ENCODE results near the gene ZCCHC7. TPM values are rescaled to one million over a fixed set of nuclear protein-coding genes. Genes with fewer than 3 reads are reported as not detected.

ZCCHC7 gene
- total RNA-seq, 2 experiments from 2014 or later, result 76.4 to 108 TPM

- POLR2A ChIA-PET, result interaction anchor here (0.7 to 1.5 kb wide), 6 partner anchors 8 to 84 kb away, joined by 3 to 6 read pairs (median 4); partner anchors contain the start of gene ZCCHC7
- BruUV-seq (replicated peaks), result TSS peak; percentile 3
- Histone ChIP-seq H3K4me2 (ENCODE audit: low read length) (peak overlapping the region; percentile 25; the same call in 1 of the 2 replicates), H3K27ac (ENCODE audit: low read depth, low read length, poor library complexity, severe bottlenecking) (no peak overlapping the region), H2AFZ (ENCODE audit: low read length) (no peak overlapping the region), H4K20me1 (ENCODE audit: insufficient read depth, low read length) (peaks cover 21% of the 10 kb centered on the region; the same call in 1 of the 2 replicates), H3K4me3 (ENCODE audit: low read depth, low read length, poor library complexity, severe bottlenecking) (no peak overlapping the region), H3K9me2 (ENCODE audit: insufficient read depth, low read length) (no peaks in the 10 kb centered on the region), H3K36me3 (ENCODE audit: insufficient read depth, low read length) (peaks cover 89% of the 10 kb centered on the region), H3K79me2 (ENCODE audit: insufficient read depth, low read depth, low read length) (peaks cover 96% of the 10 kb centered on the region), H3K9me3 (ENCODE audit: low read length) (no peaks in the 10 kb centered on the region), H3K4me1 (ENCODE audit: insufficient read depth, low read length, poor library complexity, severe bottlenecking) (peaks cover 50% of the 10 kb centered on the region)
- TF ChIP-seq CTCF (conservative IDR thresholded peaks at IDR 0.05; ENCODE audit: low read length) (no peak), EZH2phosphoT487 (IDR thresholded peaks at IDR 0.05; ENCODE audit: borderline replicate concordance, low read depth, low read length) (no peak)
- CTCF ChIA-PET (ENCODE audit: unreplicated experiment), result no interaction called here
- intact Hi-C loops (cut with micrococcal nuclease; ENCODE audit: unreplicated experiment), result no loop called here
- DNase-seq (ENCODE audit: low spot score), result no peak
Observed at GRCh38 chr9:37128051-37128450, 7.7 kb downstream of the ZCCHC7 start.

- no peak overlapping the region for H2AFZ ChIP-seq (ENCODE audit: low read length)
- H3K4me3 ChIP-seq (ENCODE audit: low read depth, low read length, poor library complexity, severe bottlenecking), result no peak overlapping the region
- H3K9me2 ChIP-seq (ENCODE audit: insufficient read depth, low read length), result no peaks in the 10 kb centered on the region
- ChIA-PET POLR2A (interaction anchor here (0.6 to 0.7 kb wide), 2 partner anchors 57 to 76 kb away, joined by 3 read pairs; no protein-coding TSS in a partner anchor), CTCF (ENCODE audit: unreplicated experiment) (interaction anchor here (1.2 kb wide), 1 partner anchor 14 kb away, joined by 4 read pairs; no protein-coding TSS in a partner anchor)
- H3K79me2 ChIP-seq (ENCODE audit: insufficient read depth, low read depth, low read length), result peaks cover 95% of the 10 kb centered on the region
- no peak overlapping the region for H3K27ac ChIP-seq (ENCODE audit: low read depth, low read length, poor library complexity, severe bottlenecking)
- DNase-seq (ENCODE audit: low spot score), result no peak
- H4K20me1 ChIP-seq (ENCODE audit: insufficient read depth, low read length), result no peaks in the 10 kb centered on the region; the same call in 1 of the 2 replicates
- H3K36me3 ChIP-seq (ENCODE audit: insufficient read depth, low read length), result peaks cover 83% of the 10 kb centered on the region
- H3K4me2 ChIP-seq (ENCODE audit: low read length), result no peak overlapping the region
- H3K9me3 ChIP-seq (ENCODE audit: low read length), result no peaks in the 10 kb centered on the region
- TF ChIP-seq CTCF (conservative IDR thresholded peaks at IDR 0.05; ENCODE audit: low read length) (no peak), EZH2phosphoT487 (IDR thresholded peaks at IDR 0.05; ENCODE audit: borderline replicate concordance, low read depth, low read length) (no peak)
- BruUV-seq (replicated peaks), result no TSS peak
- H3K4me1 ChIP-seq (ENCODE audit: insufficient read depth, low read length, poor library complexity, severe bottlenecking), result peaks cover 29% of the 10 kb centered on the region
- intact Hi-C loops (cut with micrococcal nuclease; ENCODE audit: unreplicated experiment), result no loop called here
Observed at GRCh38 chr9:37134166-37134565, 13.8 kb downstream of the ZCCHC7 start.

GRCh38 chr9:37141015-37141414, 20.6 kb downstream of the ZCCHC7 start:
- DNase-seq (ENCODE audit: low spot score), result peak; percentile 62
- Histone ChIP-seq H3K36me3 (ENCODE audit: insufficient read depth, low read length) (peaks cover 31% of the 10 kb centered on the region), H2AFZ (ENCODE audit: low read length) (no peak overlapping the region), H3K79me2 (ENCODE audit: insufficient read depth, low read depth, low read length) (peaks cover 100% of the 10 kb centered on the region), H4K20me1 (ENCODE audit: insufficient read depth, low read length) (no peaks in the 10 kb centered on the region), H3K4me3 (ENCODE audit: low read depth, low read length, poor library complexity, severe bottlenecking) (peak overlapping the region; percentile 61), H3K9me3 (ENCODE audit: low read length) (no peaks in the 10 kb centered on the region), H3K27ac (ENCODE audit: low read depth, low read length, poor library complexity, severe bottlenecking) (peak overlapping the region; percentile 74), H3K4me2 (ENCODE audit: low read length) (peak overlapping the region; percentile 85), H3K4me1 (ENCODE audit: insufficient read depth, low read length, poor library complexity, severe bottlenecking) (peaks cover 98% of the 10 kb centered on the region), H3K9me2 (ENCODE audit: insufficient read depth, low read length) (no peaks in the 10 kb centered on the region)
- ChIA-PET POLR2A (no interaction called here), CTCF (ENCODE audit: unreplicated experiment) (no interaction called here)
- BruUV-seq (replicated peaks), result no TSS peak
- intact Hi-C loops (cut with micrococcal nuclease; ENCODE audit: unreplicated experiment), result loop anchor here (5.0 kb wide), 3 partner anchors 59 to 151 kb away; partner anchors contain the start of gene PAX5
- TF ChIP-seq EZH2phosphoT487 (IDR thresholded peaks at IDR 0.05; ENCODE audit: borderline replicate concordance, low read depth, low read length) (no peak), CTCF (conservative IDR thresholded peaks at IDR 0.05; ENCODE audit: low read length) (no peak)

Data from OCI-LY7 (cell line).